Spleen (tissue), 7 donors: ENCODE data around the gene HIPK2.

ENCODE experiments used
- POLR2A ChIP-seq, 3 donors: fragments of 450-650 bp; IDR thresholded peaks; one replicate each; pipeline ENCODE4 v1.5.1; 2017; ENCODE audit warnings: antibody characterized with exemption in 3 of 3, mild to moderate bottlenecking in 1 of 3
- POLR2AphosphoS5 ChIP-seq, 3 donors: sonication (generic); formaldehyde crosslinking; IDR thresholded peaks; one replicate each; pipeline ENCODE4 v1.5.1; 2017; ENCODE audit warnings: antibody characterized with exemption in 3 of 3
- TF ChIP-seq, protein P1 (sequence below), 11 experiments: fragments of 200-600 bp in 7 of 11; fragments of 450-650 bp in 4 of 11; sonication (generic) in 4 of 11; IDR thresholded peaks in 8 of 11; conservative IDR thresholded peaks in 3 of 11; 1 replicate in 7 of 11; 2 replicates in 4 of 11; pipeline versions ENCODE4 v1.4.0 to v1.8.0; 2016 to 2021; ENCODE audit warnings: antibody characterized with exemption in 11 of 11, inconsistent platforms in 4 of 11, mild to moderate bottlenecking in 1 of 11
- donor health status: DM: no; HTN: no; CAD: no; lungs with moderate emphysema.
- donor health status: DM: no; HTN: no; CAD: no.
- donor health status: DM: no; HTN: no; CAD: no.

DNA sequence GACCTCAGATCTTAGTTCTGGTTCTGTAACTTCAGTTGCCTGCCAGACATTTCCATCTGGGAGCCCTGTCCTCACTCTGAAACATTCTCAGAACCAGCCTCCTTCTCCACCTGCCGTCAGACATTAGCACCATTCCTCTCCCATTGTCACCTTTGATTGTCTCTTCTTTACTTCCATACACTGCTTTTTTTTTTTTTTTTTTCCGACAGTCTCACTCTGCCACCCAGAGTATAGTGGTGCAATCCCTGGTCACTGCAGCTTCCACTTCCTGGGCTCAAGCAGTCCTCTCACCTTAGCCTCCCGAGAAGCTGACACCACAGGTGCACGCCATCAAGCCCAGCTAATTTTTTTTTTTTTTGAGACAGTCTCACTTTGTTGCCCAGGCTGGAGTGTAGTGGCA, 21.1 kb upstream of the HIPK2 start:
- TF ChIP-seq POLR2AphosphoS5 (IDR thresholded peaks at IDR 0.05) (no peak), POLR2A (IDR thresholded peaks at IDR 0.05) (no peak)
- TF ChIP-seq, protein P1, sequence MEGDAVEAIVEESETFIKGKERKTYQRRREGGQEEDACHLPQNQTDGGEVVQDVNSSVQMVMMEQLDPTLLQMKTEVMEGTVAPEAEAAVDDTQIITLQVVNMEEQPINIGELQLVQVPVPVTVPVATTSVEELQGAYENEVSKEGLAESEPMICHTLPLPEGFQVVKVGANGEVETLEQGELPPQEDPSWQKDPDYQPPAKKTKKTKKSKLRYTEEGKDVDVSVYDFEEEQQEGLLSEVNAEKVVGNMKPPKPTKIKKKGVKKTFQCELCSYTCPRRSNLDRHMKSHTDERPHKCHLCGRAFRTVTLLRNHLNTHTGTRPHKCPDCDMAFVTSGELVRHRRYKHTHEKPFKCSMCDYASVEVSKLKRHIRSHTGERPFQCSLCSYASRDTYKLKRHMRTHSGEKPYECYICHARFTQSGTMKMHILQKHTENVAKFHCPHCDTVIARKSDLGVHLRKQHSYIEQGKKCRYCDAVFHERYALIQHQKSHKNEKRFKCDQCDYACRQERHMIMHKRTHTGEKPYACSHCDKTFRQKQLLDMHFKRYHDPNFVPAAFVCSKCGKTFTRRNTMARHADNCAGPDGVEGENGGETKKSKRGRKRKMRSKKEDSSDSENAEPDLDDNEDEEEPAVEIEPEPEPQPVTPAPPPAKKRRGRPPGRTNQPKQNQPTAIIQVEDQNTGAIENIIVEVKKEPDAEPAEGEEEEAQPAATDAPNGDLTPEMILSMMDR (IDR thresholded peaks at IDR 0.05 in 8 of 11, conservative IDR thresholded peaks at IDR 0.05 in 3 of 11), result no peak
